HG03378 (cell line): ENCODE results near the gene DDX50.
"Not testable (repeated sequence)": the region's sequence is repeated elsewhere in the genome, so short reads cannot be mapped to it uniquely, and the experiment has no call there.

Source experiments
- ATAC-seq: cut with Tn5 transposase; IDR thresholded peaks from one replicate; pipeline ENCODE4 v1.9.1; 2021; ENCODE audit warnings: mild to moderate bottlenecking, moderate library complexity; ENCODE audit not compliant: unreplicated experiment

Gene DDX50

DNA sequence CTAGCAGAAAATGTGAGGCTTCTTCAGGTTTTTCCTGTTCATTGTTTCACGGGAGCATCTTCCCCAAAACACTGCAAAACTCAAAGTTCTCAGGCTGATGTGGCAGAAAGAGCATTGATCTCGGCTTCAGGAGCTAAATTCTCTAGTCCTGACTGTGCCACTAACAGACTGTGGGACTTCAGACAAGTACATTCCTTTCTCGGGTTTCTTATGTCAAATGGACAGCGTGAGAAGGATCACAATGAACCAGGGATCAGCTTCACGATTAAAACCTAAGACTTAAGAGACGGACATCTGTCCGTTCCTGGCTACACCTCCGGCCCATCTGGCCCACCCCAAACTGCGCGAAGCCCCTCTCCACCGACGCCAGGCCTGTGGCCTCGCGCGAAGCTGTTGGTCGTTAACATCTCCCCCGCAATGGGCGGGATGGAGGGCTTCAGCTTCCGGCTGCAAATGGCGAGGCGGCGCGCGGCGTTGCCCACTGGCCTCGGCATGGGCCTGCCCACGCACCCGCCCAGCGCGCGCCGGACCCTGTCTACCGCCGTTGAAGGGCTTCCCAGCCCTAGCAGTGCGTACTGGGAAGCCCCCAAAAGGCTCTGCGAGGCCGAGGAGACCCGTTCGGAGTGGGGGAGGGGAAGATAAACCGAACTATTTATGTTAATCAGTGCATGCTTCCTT is 549 bp upstream of the DDX50 start:
- peak; percentile 33 for ATAC-seq

DNA sequence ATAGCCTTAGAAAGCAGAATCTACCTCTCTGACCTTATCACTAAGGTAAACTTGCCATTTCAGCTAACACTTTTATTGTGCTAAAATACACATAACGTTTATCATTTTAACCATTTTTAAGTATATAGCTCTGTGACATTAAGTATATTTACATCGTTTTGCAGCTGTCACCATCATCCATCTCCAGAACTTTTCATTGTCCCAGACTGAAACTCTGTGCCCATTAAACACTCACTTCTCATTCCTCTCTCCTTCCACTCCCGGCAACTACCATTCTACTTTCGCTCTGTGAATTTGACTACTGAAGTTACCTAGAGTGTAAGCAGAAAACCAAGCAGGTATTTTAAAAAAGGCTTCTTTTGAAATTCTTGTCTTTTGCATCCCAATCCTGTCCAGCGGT is 1.3 kb downstream of the DDX50 start:
- ATAC-seq, result no peak

DNA sequence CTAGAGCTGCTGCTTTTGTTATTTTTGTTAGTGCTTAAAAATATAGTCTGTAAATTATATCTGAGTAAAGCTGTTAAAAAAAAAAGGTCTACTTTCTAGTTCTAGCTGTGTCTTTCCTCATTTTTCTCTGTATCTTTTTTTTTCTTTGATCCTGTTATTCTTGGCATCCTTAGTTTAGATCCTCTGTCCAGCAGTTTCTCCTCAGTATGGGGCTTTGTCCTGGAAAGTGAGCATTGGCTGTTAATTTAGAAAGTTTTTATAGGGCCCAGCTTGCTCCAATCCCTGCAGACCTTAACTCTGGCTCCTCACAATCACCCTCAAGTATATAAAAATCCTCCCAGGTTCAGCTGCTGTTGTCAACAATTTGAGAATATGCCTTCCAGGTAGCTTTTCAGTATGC is 23.5 kb downstream of the DDX50 start:
- ATAC-seq, result no peak

GRCh38 chr10:68925489-68925888 is 24.4 kb downstream of the DDX50 start:
- no peak for ATAC-seq

GRCh38 chr10:68929157-68929556 is 28.0 kb downstream of the DDX50 start:
- not testable (repeated sequence) for ATAC-seq

- not testable (repeated sequence) for ATAC-seq
These were observed 28.8 kb downstream of the DDX50 start for GRCh38 chr10:68929888-68930287.

DNA sequence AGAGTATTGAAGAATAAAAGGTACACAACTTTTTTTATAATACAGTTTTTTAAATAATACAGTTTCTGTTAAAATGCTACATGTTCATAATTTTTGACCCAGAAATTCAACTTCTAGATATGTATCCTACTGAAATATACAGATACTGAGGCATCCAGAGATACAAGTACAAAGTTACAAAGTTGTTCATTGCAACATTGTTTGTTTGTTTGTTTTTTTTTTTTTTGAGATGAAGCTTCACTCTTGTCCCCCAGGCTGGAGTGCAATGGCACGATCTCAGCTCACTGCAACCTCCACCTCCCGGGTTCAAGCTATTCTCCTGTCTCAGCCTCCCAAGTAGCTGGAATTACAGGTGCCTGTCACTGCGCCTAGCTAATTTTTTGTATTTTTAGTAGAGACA is 31.7 kb downstream of the DDX50 start:
- ATAC-seq, result not testable (repeated sequence)

DNA sequence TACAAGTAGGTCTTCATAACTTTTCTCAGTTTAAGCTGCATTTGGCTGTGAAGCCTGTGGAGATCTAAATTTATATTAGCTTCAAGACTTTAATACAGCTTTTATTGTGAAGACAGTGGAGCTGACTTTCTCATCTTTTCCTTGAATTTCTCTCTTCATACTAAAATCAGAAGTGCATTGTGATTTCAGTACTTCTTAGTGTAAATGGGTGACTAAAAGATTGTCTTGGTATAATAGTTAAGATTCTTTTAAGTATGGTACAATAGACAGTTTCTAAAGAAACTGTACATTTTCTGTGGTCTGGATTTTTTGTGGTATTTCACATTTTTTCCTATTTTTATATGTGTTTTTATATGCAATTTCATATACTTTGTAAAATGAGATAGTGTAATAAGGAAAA is 33.9 kb downstream of the DDX50 start:
- no peak for ATAC-seq

DNA sequence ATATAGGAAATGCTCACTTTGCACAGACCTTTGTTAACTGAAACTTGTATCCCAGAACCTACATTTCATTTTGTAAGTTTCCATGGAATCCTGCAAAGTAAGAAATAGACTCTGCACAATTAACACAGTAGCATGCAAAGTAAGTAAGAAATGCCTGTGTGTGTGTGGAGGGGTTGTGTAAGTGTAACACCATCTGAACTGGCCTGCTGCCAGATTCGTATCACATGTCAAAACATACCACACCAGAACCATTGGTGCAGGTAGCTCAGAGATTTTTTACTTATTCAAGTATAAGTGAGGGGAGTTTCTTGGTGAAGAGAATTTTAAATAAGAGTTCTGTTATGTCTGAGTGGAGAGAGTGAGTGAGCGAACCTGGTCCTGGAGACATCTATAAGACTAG is 37.0 kb downstream of the DDX50 start:
- no peak for ATAC-seq

DNA sequence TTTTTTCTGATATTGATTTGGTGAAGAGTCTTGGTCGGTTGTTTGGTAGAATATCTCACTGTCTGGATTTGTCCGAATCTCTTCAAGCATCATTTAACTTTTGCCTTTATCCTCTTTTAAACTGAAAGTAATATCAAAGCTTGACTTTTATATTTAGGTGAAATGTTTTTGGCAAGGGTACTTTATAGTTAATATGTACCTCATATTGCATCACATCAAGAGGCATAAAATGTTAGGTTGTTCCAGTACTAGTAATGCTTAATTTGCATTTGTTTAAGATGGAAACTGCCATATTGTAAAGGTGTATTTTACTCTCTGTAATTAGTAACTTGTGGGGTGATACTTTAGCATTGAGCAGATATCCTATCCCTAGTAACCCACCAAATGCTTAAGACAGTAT is 37.8 kb downstream of the DDX50 start:
- no peak for ATAC-seq

- not testable (repeated sequence) for ATAC-seq
These were observed 39.8 kb downstream of the DDX50 start for GRCh38 chr10:68940917-68941316.

- no peak for ATAC-seq
These were observed 49.5 kb downstream of the DDX50 start for GRCh38 chr10:68950598-68950997.

GRCh38 chr10:68954904-68955303 is 53.8 kb downstream of the DDX50 start:
- no peak for ATAC-seq

DNA sequence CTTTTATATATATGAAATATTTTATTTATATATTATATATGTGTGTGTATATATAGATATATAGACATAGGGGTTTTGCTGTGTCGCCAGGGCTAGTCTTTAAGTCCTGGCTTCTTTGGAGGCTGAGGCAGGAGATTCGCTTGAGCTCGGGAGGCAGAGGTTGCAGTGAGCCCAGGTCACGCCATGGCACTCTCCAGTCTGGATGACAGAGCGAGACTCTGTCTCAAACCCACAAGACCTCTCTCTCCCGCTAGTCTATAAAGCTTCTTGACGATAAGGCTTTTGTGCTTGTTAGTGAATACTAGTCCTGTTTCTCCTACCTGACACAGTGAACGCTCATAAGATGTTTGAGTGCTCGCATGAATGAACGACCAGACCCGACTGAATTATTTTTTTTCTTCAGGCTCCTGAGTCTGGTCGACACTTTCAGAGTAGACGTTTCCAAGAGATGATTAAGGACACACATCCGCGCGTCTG is 54.3 kb downstream of the DDX50 start:
- ATAC-seq, result peak; percentile 3

DNA sequence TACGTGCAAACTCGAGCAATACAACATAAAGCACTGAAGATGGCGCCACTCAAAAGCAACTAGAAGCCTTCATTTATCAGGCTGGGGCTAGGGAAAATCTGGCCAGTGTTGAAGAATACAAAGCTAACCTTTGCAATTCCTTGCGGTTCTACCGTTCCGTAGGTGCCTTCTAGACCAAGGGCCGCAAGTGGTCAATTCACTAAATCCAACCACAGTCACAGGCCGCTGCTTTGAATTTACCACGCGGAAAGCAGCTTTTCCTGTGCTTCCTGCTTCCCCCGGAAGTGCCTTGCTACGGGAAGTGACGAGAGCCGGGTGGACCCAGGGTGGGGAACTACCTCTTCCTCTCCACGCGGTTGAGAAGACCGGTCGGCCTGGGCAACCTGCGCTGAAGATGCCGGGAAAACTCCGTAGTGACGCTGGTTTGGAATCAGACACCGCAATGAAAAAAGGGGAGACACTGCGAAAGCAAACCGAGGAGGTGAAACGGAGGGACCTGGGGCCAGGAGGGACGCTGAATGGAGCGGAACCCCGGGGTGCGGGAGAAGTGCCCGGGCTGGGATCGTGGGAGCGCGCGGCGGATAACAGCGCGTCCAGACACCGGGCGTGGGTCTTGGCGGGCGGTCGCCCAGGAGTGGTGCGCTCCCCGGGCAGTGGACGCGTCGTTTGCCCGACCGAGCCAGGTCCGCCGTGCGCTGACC is 54.9 kb downstream of the DDX50 start, which contains the start of gene DDX21:
Gene DDX21 (plus strand): TSS at position 339 of the 701 bp plus-strand sequence. CDS start 56 bp downstream, at position 395.
- ATAC-seq, result peak; percentile 75

DNA sequence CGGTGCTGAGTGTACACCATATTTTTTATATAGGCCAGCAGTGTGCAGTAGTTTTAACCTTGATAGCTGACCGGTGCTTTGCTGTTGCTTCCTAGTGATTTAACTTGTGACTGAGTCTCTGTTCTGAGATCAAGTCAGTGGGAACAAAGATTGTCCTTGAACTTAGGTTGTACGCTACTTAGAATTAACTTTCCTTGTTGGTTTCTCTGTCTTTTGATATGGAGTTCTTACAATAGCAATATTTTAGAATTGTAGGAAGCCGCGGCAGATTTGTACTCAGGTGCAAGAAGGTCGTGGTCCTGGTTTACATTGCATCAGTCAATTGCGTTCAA is 56.1 kb downstream of the DDX50 start:
- no peak for ATAC-seq

GRCh38 chr10:68957654-68958053 is 56.5 kb downstream of the DDX50 start:
- no peak for ATAC-seq

GRCh38 chr10:68959695-68960527 is 58.8 kb downstream of the DDX50 start:
- ATAC-seq, result no peak

GRCh38 chr10:68963151-68963550 is 62.0 kb downstream of the DDX50 start:
- ATAC-seq, result no peak

DNA sequence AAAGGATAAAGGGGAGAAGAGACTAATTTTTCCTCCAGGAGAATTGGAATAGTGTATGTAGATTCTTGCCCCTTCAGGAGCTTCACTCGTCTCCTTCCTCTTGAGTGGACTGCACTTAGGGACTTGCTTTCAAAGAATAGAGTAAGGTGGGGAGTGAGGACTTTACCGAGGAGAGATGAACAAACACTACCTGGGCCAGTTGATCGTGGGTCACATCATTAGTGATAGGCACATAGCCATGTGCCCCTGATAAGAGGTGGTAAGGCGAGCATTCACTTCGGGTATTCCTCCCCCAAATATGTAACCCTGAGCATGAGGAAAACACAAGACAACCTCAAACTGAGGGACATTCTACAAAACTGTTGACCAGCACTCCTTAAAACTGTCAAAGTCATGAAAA is 72.9 kb downstream of the DDX50 start:
- no peak for ATAC-seq

DNA sequence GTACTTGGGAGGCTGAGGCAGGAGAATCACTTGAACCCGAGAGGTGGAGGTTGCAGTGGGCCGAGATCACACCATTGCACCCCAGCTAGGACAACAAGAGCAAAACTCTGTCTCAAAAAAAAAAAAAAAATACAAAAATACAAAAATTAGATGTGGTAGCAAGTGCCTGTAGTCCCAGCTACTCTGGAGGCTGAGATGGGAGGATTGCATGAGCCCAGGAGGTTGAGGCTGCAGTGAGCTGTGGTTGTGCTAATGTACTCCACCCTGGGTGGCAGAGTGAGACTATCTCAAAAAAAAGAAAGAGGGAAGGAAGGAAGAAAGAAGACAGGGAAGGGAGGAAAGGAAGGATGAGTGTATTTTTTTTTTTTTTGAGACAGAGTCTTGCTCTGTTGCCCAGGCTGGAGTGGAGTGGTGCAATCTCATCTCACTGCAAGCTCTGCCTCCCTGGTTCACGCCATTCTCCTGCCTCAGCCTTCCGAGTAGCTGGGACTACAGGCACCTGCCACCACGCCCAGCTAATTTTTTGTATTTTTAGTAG is 74.9 kb downstream of the DDX50 start:
- ATAC-seq, result not testable (repeated sequence)
